Endothelial cell of umbilical vein (primary cell): ENCODE data around the gene TPO. TPM values are rescaled to one million over a fixed set of nuclear protein-coding genes. Genes with fewer than 3 reads are reported as not detected.

Experiments
- BruUV-seq: library from RNA; stranded (reverse); fragments of 400-500 nt; replicated peaks from 2 replicates; lab custom pipeline; 2021; lab: Mats Ljungman, UMichigan
- CTCF ChIA-PET: fragments of 300-600, 350-600 bp; sonication (Branson Sonifier 250); formaldehyde crosslinking; loops from one replicate; lab custom pipeline; 2021; ENCODE audit warnings: antibody characterized with exemption, inconsistent platforms; lab: Charles Lee
- POLR2A ChIA-PET: fragments of 300-600, 350-600 bp; sonication (Branson Sonifier 250); formaldehyde crosslinking; loops from one replicate; lab custom pipeline; 2021; ENCODE audit warnings: antibody characterized with exemption, inconsistent platforms; lab: Charles Lee
- DNase-seq: peaks from one replicate; pipeline ENCODE4 v3.0.0-alpha.2; 2011; ENCODE audit warnings: low read depth, low spot score
- FAIRE-seq: peaks from 2 replicates; lab custom pipeline; 2011; peaks lifted over from hg19 to GRCh38; lab: Jason Lieb, UNC
- H2AFZ ChIP-seq: 2 replicates; pipeline ENCODE4 v1.6.0; 2012; ENCODE audit warnings: low read depth, low read length, control low read depth, inconsistent platforms
- H3K27ac ChIP-seq: 2 replicates; pipeline ENCODE4 v1.5.1; 2011; ENCODE audit warnings: low read depth, mild to moderate bottlenecking, control low read depth, low read length, moderate library complexity; ENCODE audit not compliant: insufficient read depth
- H3K27me3 ChIP-seq, 2 experiments: 2 replicates each; pipeline versions ENCODE4 v1.6.0 to v1.6.1; 2011; ENCODE audit warnings: low read length in 2 of 2, mixed read lengths in 1 of 2; ENCODE audit not compliant: control insufficient read depth in 2 of 2, insufficient read depth in 2 of 2
- H3K36me3 ChIP-seq, 2 experiments: 2 replicates in 1 of 2; 3 replicates in 1 of 2; pipeline ENCODE4 v1.5.1; 2011; ENCODE audit warnings: low read length in 2 of 2, mild to moderate bottlenecking in 1 of 2, moderate library complexity in 1 of 2; ENCODE audit not compliant: control insufficient read depth in 2 of 2, insufficient read depth in 2 of 2; ENCODE audit errors: extremely low read depth in 1 of 2
- H3K4me1 ChIP-seq: 3 replicates; pipeline ENCODE4 v1.5.1; 2011; ENCODE audit warnings: mild to moderate bottlenecking, low read length; ENCODE audit not compliant: control insufficient read depth, insufficient read depth; ENCODE audit errors: extremely low read depth
- H3K4me2 ChIP-seq: 2 replicates; pipeline ENCODE4 v1.6.1; 2011; ENCODE audit warnings: low read length, control low read depth, mixed read lengths; ENCODE audit not compliant: insufficient read depth
- H3K4me3 ChIP-seq, 3 experiments: fragments of 200-600 bp in 1 of 3; sonication (generic), shearing (Covaris generic) in 1 of 3; replicated peaks in 1 of 3; 2 replicates each; pipeline ENCODE4 v1.5.1; 2011 to 2016; ENCODE audit warnings: control low read depth in 3 of 3, low read length in 3 of 3, mild to moderate bottlenecking in 2 of 3, inconsistent platforms in 1 of 3, low read depth in 1 of 3, moderate library complexity in 1 of 3; ENCODE audit not compliant: insufficient read depth in 1 of 3
- H3K79me2 ChIP-seq: 2 replicates; pipeline ENCODE4 v1.6.0; 2012; ENCODE audit warnings: low read length, inconsistent platforms; ENCODE audit not compliant: control insufficient read depth, insufficient read depth
- H3K9ac ChIP-seq: replicated peaks from 2 replicates; pipeline ENCODE3; 2011; ENCODE audit warnings: low read length, control low read depth; ENCODE audit not compliant: insufficient read depth; ENCODE audit errors: extremely low read depth
- H3K9me1 ChIP-seq: replicated peaks from 3 replicates; pipeline ENCODE4 v1.6.0; 2011; ENCODE audit warnings: mild to moderate bottlenecking, low read length; ENCODE audit not compliant: control insufficient read depth, insufficient read depth; ENCODE audit errors: extremely low read depth
- H3K9me3 ChIP-seq: replicated peaks from 2 replicates; pipeline ENCODE4 v1.5.1; 2012; ENCODE audit warnings: low read length, inconsistent platforms; ENCODE audit not compliant: control insufficient read depth, insufficient read depth
- H4K20me1 ChIP-seq: replicated peaks from 2 replicates; pipeline ENCODE3; 2011; ENCODE audit warnings: mild to moderate bottlenecking, low read length; ENCODE audit not compliant: control insufficient read depth, insufficient read depth; ENCODE audit errors: extremely low read depth
- CTCF ChIP-seq, 2 donors: IDR thresholded peaks; 1 replicate in 1 of 2; 2 replicates in 1 of 2; pipeline ENCODE4 v1.5.1; 2011; ENCODE audit warnings: low read length in 2 of 2, mild to moderate bottlenecking in 2 of 2, moderate library complexity in 2 of 2, control low read depth in 1 of 2, inconsistent platforms in 1 of 2, low read depth in 1 of 2; ENCODE audit not compliant: insufficient read depth in 1 of 2; ENCODE audit errors: extremely low read depth in 1 of 2
- EZH2 ChIP-seq: IDR thresholded peaks from 2 replicates; pipeline ENCODE4 v1.6.1; 2012; ENCODE audit warnings: borderline replicate concordance, low read depth, mild to moderate bottlenecking, moderate library complexity, low read length, inconsistent platforms; ENCODE audit not compliant: severe bottlenecking
- FOS ChIP-seq: IDR thresholded peaks from 2 replicates; pipeline ENCODE4 v1.6.1; 2011; ENCODE audit warnings: mild to moderate bottlenecking, low read length, moderate library complexity, borderline replicate concordance; ENCODE audit not compliant: insufficient read depth
- GATA2 ChIP-seq: IDR thresholded peaks from 2 replicates; pipeline ENCODE4 v1.7.0; 2011; ENCODE audit warnings: low read depth, mild to moderate bottlenecking, moderate library complexity, mixed read lengths, low read length; ENCODE audit not compliant: insufficient read length, insufficient read depth
- JUN ChIP-seq: IDR thresholded peaks from 2 replicates; pipeline ENCODE4 v1.6.1; 2011; ENCODE audit warnings: borderline replicate concordance, low read depth; ENCODE audit not compliant: insufficient read length, insufficient read depth
- MAX ChIP-seq: IDR thresholded peaks from 2 replicates; pipeline ENCODE4 v1.6.1; 2011; ENCODE audit not compliant: insufficient read depth, insufficient read length
- MYC ChIP-seq: IDR thresholded peaks from one replicate; pipeline ENCODE4 v1.6.1; 2011; ENCODE audit warnings: mild to moderate bottlenecking, low read depth, low read length
- POLR2A ChIP-seq: IDR thresholded peaks from 2 replicates; pipeline ENCODE4 v1.6.1; 2012; ENCODE audit warnings: low read depth, mild to moderate bottlenecking, control low read depth, low read length
- POLR2AphosphoS5 ChIP-seq: IDR thresholded peaks from 2 replicates; pipeline ENCODE4 v1.6.1; 2012; ENCODE audit warnings: low read depth, mild to moderate bottlenecking, control low read depth, low read length, moderate library complexity; ENCODE audit not compliant: insufficient read depth
- dilution Hi-C: fragments of 300-500 bp; cut with MboI; formaldehyde crosslinking; loops from one replicate; pipeline ENCODE4 v1.15.0; 2019; ENCODE audit warnings: low sequenced_read_pairs; ENCODE audit not compliant: extremely low pct_ligation_motif_present
- intact Hi-C: fragments of 100-400 bp; cut with micrococcal nuclease; formaldehyde crosslinking; loops from one replicate; pipeline ENCODE4 v1.10.0; 2022
- polyA plus RNA-seq, 4 experiments: library from polyadenylated mRNA; depleted of rRNA in 3 of 4; stranded (reverse) in 3 of 4; unstranded in 1 of 4; fragments of >200 nt; gene quantifications; 2 replicates each; pipeline versions ENCODE4 v1.2.1 to v1.2.3, GENCODE V29; 2011 to 2012; ENCODE audit warnings: missing spikeins in 1 of 4
- total RNA-seq: library from RNA; stranded (reverse); gene quantifications from 2 replicates; pipeline ENCODE4 v1.2.3, GENCODE V29; 2021

TPO gene
- total and polyA plus RNA-seq, 2 donors (not counting 3 experiments of a cell fraction or from before 2014, with no cell fraction given), result not detected

- H3K4me3 ChIP-seq, result no peak overlapping the region
- H3K4me1 ChIP-seq, result no peaks in the 10 kb centered on the region
- H3K4me2 ChIP-seq, result no peak overlapping the region
- dilution Hi-C loops (no loop called here), intact Hi-C loops (no loop called here)
- no peaks in the 10 kb centered on the region for H4K20me1 ChIP-seq
- ChIA-PET CTCF (interaction anchor here (1.6 kb wide), 1 partner anchor 64 kb away, joined by 4 read pairs; no protein-coding TSS in a partner anchor), POLR2A (no interaction called here)
- no TSS peak for BruUV-seq
- H3K9ac ChIP-seq, result no peak overlapping the region
- no peak for TF ChIP-seq CTCF (IDR thresholded peaks at IDR 0.05; ENCODE audit: extremely low read depth in 1 of 2, insufficient read depth in 1 of 2, low read depth in 1 of 2, low read length in 2 of 2)
- TF ChIP-seq EZH2, result no peak
- TF ChIP-seq MAX, result no peak
- no peak for TF ChIP-seq JUN
- no peak for TF ChIP-seq MYC
- TF ChIP-seq POLR2A, result no peak
- no peak for TF ChIP-seq POLR2AphosphoS5
- no peak for TF ChIP-seq FOS
- no peak for TF ChIP-seq GATA2
- no peaks in the 10 kb centered on the region for H3K36me3 ChIP-seq
- H3K79me2 ChIP-seq, result no peaks in the 10 kb centered on the region
- no peaks in the 10 kb centered on the region for H3K27me3 ChIP-seq
- no peaks in the 10 kb centered on the region for H3K9me1 ChIP-seq
- DNase-seq (no peak), FAIRE-seq (no peak)
- H3K9me3 ChIP-seq, result no peaks in the 10 kb centered on the region
- H2AFZ ChIP-seq, result no peak overlapping the region
- no peak overlapping the region for H3K27ac ChIP-seq
Measured at GRCh38 chr2:1486670-1487069, 73.4 kb downstream of the TPO start.
